Measurements from ENCODE around the gene RIN3.

RIN3 gene

GRCh38 chr14:92680781-92681650 lies 167.4 kb downstream of the RIN3 start:
- H3K4me2 ChIP-seq: peak overlapping the region in 5 of 11 experiments; percentile 4 to 71 (median 36); a peak in 7 of 22 replicates
- 0 out of 22 replicates have a peak overlapping the region, but pooled peaks of 1 of the 11 experiments have one; percentile 45 for H3K9ac ChIP-seq
- H4K20me1 ChIP-seq: peaks cover 22 to 96% (median 82%) of the 10 kb centered on the region in 11 experiments; a peak in 21 of 22 replicates
- peaks cover 0 to 92% (median 67%) of the 10 kb centered on the region in 11 experiments; a peak in 16 of 22 replicates for H3K36me3 ChIP-seq
- peaks cover 21 to 51% (median 37%) of the 10 kb centered on the region in 10 experiments for H3K4me1 ChIP-seq
- no peak for TF ChIP-seq Cebpa-rat (IDR thresholded peaks at IDR 0.05)
- no peak overlapping the region for H3K4me3 ChIP-seq
- peaks cover 0 to 16% (median 0%) of the 10 kb centered on the region in 11 experiments; a peak in 7 of 22 replicates for H3K9me3 ChIP-seq (replicated peaks in 1 of 11)
- H3K27me3 ChIP-seq: peaks cover 0 to 24% (median 17%) of the 10 kb centered on the region in 11 experiments; a peak in 19 of 22 replicates
- no peak overlapping the region for H3K27ac ChIP-seq

GRCh38 chr14:92683041-92683440 lies 169.5 kb downstream of the RIN3 start:
- no peak for TF ChIP-seq Cebpa-rat (IDR thresholded peaks at IDR 0.05)
- Histone ChIP-seq H3K36me3 (peaks cover 0 to 97% (median 79%) of the 10 kb centered on the region in 11 experiments; a peak in 16 of 22 replicates), H3K9me3 (replicated peaks in 1 of 11) (peaks cover 0 to 16% (median 0%) of the 10 kb centered on the region in 11 experiments; a peak in 7 of 22 replicates), H3K4me2 (no peak overlapping the region), H3K27me3 (peaks cover 0 to 21% (median 16%) of the 10 kb centered on the region in 11 experiments; a peak in 19 of 22 replicates), H3K4me1 (peaks cover 5 to 31% (median 19%) of the 10 kb centered on the region in 10 experiments; a peak in 17 of 20 replicates), H3K4me3 (no peak overlapping the region), H3K9ac (no peak overlapping the region), H4K20me1 (peaks cover 13 to 98% (median 82%) of the 10 kb centered on the region in 11 experiments; a peak in 21 of 22 replicates), H3K27ac (no peak overlapping the region)

GRCh38 chr14:92684801-92685560 lies 171.4 kb downstream of the RIN3 start:
- Histone ChIP-seq H3K27me3 (peaks cover 0 to 6% (median 1%) of the 10 kb centered on the region in 11 experiments; a peak in 10 of 22 replicates), H3K4me1 (peaks cover 0 to 15% (median 9%) of the 10 kb centered on the region in 10 experiments; a peak in 11 of 20 replicates), H3K9ac (no peak overlapping the region), H3K4me2 (no peak overlapping the region), H3K36me3 (peaks cover 0 to 98% (median 76%) of the 10 kb centered on the region in 11 experiments; a peak in 16 of 22 replicates), H3K9me3 (replicated peaks in 1 of 11) (peaks cover 0 to 11% (median 0%) of the 10 kb centered on the region in 11 experiments; a peak in 7 of 22 replicates), H3K27ac (no peak overlapping the region), H4K20me1 (peaks cover 0 to 100% (median 77%) of the 10 kb centered on the region in 11 experiments; a peak in 15 of 22 replicates), H3K4me3 (no peak overlapping the region)
- no peak for TF ChIP-seq Cebpa-rat (IDR thresholded peaks at IDR 0.05)

GRCh38 chr14:92685784-92686355 lies 172.3 kb downstream of the RIN3 start:
- H3K4me1 ChIP-seq: peaks cover 0 to 11% (median 4%) of the 10 kb centered on the region in 10 experiments; a peak in 11 of 20 replicates
- no peak overlapping the region for H3K4me2 ChIP-seq
- TF ChIP-seq Cebpa-rat (IDR thresholded peaks at IDR 0.05): no peak
- no peak overlapping the region for H3K9ac ChIP-seq
- peaks cover 0 to 98% (median 72%) of the 10 kb centered on the region in 11 experiments; a peak in 16 of 22 replicates for H3K36me3 ChIP-seq
- peaks cover 0 to 100% (median 68%) of the 10 kb centered on the region in 11 experiments; a peak in 16 of 22 replicates for H4K20me1 ChIP-seq
- no peak overlapping the region for H3K4me3 ChIP-seq
- H3K27ac ChIP-seq: no peak overlapping the region
- H3K9me3 ChIP-seq (replicated peaks in 1 of 11): peaks cover 0 to 6% (median 0%) of the 10 kb centered on the region in 11 experiments; a peak in 3 of 22 replicates
- H3K27me3 ChIP-seq: no peaks in the 10 kb centered on the region

GRCh38 chr14:92686411-92686899 lies 172.9 kb downstream of the RIN3 start:
- TF ChIP-seq Cebpa-rat (IDR thresholded peaks at IDR 0.05): no peak
- H3K27me3 ChIP-seq: no peaks in the 10 kb centered on the region
- peaks cover 0 to 95% (median 69%) of the 10 kb centered on the region in 11 experiments; a peak in 16 of 22 replicates for H3K36me3 ChIP-seq
- H3K4me2 ChIP-seq: no peak overlapping the region; a peak in 1 of 22 replicates
- H3K9me3 ChIP-seq (replicated peaks in 1 of 11): peaks cover 0 to 6% (median 0%) of the 10 kb centered on the region in 11 experiments; a peak in 3 of 22 replicates
- H3K4me1 ChIP-seq: peaks cover 0 to 10% (median under 1%) of the 10 kb centered on the region in 10 experiments; a peak in 9 of 20 replicates
- H3K9ac ChIP-seq: no peak overlapping the region
- H3K4me3 ChIP-seq: no peak overlapping the region
- peaks cover 0 to 100% (median 63%) of the 10 kb centered on the region in 11 experiments; a peak in 16 of 22 replicates for H4K20me1 ChIP-seq
- no peak overlapping the region for H3K27ac ChIP-seq

- Histone ChIP-seq H4K20me1 (peaks cover 0 to 100% (median 57%) of the 10 kb centered on the region in 11 experiments; a peak in 16 of 22 replicates), H3K36me3 (peaks cover 0 to 90% (median 63%) of the 10 kb centered on the region in 11 experiments; a peak in 16 of 22 replicates), H3K4me2 (no peak overlapping the region; a peak in 1 of 22 replicates), H3K27me3 (no peaks in the 10 kb centered on the region), H3K4me3 (no peak overlapping the region), H3K9me3 (replicated peaks in 1 of 11) (peaks cover 0 to 6% (median 0%) of the 10 kb centered on the region in 11 experiments; a peak in 3 of 22 replicates), H3K27ac (no peak overlapping the region), H3K4me1 (peaks cover under 1 to 13% (median 4%) of the 10 kb centered on the region in 10 experiments; a peak in 19 of 20 replicates), H3K9ac (no peak overlapping the region)
- no peak for TF ChIP-seq Cebpa-rat (IDR thresholded peaks at IDR 0.05)
Measured at GRCh38 chr14:92686900-92687427, 173.4 kb downstream of the RIN3 start.

- no peak for TF ChIP-seq Cebpa-rat (IDR thresholded peaks at IDR 0.05)
- no peaks in the 10 kb centered on the region for H3K9me3 ChIP-seq (replicated peaks in 1 of 11)
- peaks cover 10 to 22% (median 13%) of the 10 kb centered on the region in 10 experiments for H3K4me1 ChIP-seq
- H4K20me1 ChIP-seq: peaks cover 0 to 100% (median 57%) of the 10 kb centered on the region in 11 experiments; a peak in 15 of 22 replicates
- H3K36me3 ChIP-seq: peaks cover 0 to 81% (median 55%) of the 10 kb centered on the region in 11 experiments; a peak in 16 of 22 replicates
- H3K27me3 ChIP-seq: no peaks in the 10 kb centered on the region
- H3K27ac ChIP-seq: no peak overlapping the region
- H3K4me2 ChIP-seq: no peak overlapping the region
- H3K4me3 ChIP-seq: no peak overlapping the region
- no peak overlapping the region for H3K9ac ChIP-seq
Measured at GRCh38 chr14:92687681-92688433, 174.3 kb downstream of the RIN3 start.

All from BLaER1 treated with 17β-estradiol and CSF1 and Interleukin-3, amounts not matched to agents 10 nM and 100 nM (cell line).